Stimulated activated CD4-positive, alpha-beta T cell treated with anti-CD3 and anti-CD28 coated beads, TNF-alpha, amount 100 ng/mL, for 48 hours (primary cell): ENCODE results near the gene THPO.

Source experiments
- DNase-seq, 3 donors: peaks; one replicate each; pipeline ENCODE4 v3.0.0-alpha.2; 2020; ENCODE audit warnings: low read depth in 3 of 3

THPO gene

GRCh38 chr3:184377882-184378445 lies at the start of gene THPO:
THPO (minus strand) TSS chr3:184378207; CDS start chr3:184376259, 1,948 bp downstream.
- no peak for DNase-seq

GRCh38 chr3:184426691-184427141 lies 48.7 kb upstream of the THPO start:
- DNase-seq: no peak

GRCh38 chr3:184423561-184423960 lies 45.6 kb upstream of the THPO start:
- DNase-seq: no peak

GRCh38 chr3:184419171-184419570 lies 41.2 kb upstream of the THPO start:
- no peak for DNase-seq

- DNase-seq: peak; percentile 46 to 63 (median 55)
Observed at GRCh38 chr3:184417619-184418327, 39.8 kb upstream of the THPO start.

- no peak for DNase-seq
Observed at GRCh38 chr3:184415203-184415490, 37.1 kb upstream of the THPO start.

GRCh38 chr3:184414418-184415202 lies 36.6 kb upstream of the THPO start:
- no peak for DNase-seq

- no peak for DNase-seq
Observed at GRCh38 chr3:184409946-184410500, 32.0 kb upstream of the THPO start.

- DNase-seq: no peak
Observed at GRCh38 chr3:184409331-184409926, 31.4 kb upstream of the THPO start.

GRCh38 chr3:184405075-184406030 lies 27.3 kb upstream of the THPO start:
- no peak for DNase-seq

GRCh38 chr3:184399410-184399809 lies 21.4 kb upstream of the THPO start:
- DNase-seq: no peak

GRCh38 chr3:184395320-184395660 lies 17.3 kb upstream of the THPO start:
- no peak for DNase-seq

- no peak for DNase-seq
Observed at GRCh38 chr3:184391266-184391665, 13.3 kb upstream of the THPO start.

GRCh38 chr3:184389935-184390528 lies 12.0 kb upstream of the THPO start:
- no peak for DNase-seq

- no peak for DNase-seq
Observed at GRCh38 chr3:184389384-184389783, 11.4 kb upstream of the THPO start.

GRCh38 chr3:184388936-184389230 lies 10.9 kb upstream of the THPO start:
- no peak for DNase-seq

- DNase-seq: no peak
Observed at GRCh38 chr3:184388164-184388935, 10.3 kb upstream of the THPO start.

- no peak for DNase-seq
Observed at GRCh38 chr3:184387174-184387714, 9.2 kb upstream of the THPO start.

GRCh38 chr3:184386047-184386806 lies 8.2 kb upstream of the THPO start:
- DNase-seq: no peak
